Thoracic aorta (tissue), 2 donors: ENCODE data around the gene RAB40AL. TPM values are rescaled to one million over a fixed set of nuclear protein-coding genes. Genes with fewer than 3 reads are reported as not detected.

Experiments used
- ATAC-seq: fragments of 150-250 bp; one replicate; pipeline ENCODE4 v1.8.0; 2017; ENCODE audit warnings: low read depth; ENCODE audit not compliant: insufficient number of reproducible peaks, low FRiP score
- DNase-seq: peaks from one replicate; pipeline ENCODE4 v3.0.0-alpha.2; 2020; ENCODE audit warnings: low spot score
- H3K27ac ChIP-seq, 2 donors: fragments of 200-600 bp; sonication (generic); 1 replicate in 1 of 2; 2 replicates in 1 of 2; pipeline ENCODE4 v1.5.1; 2016; ENCODE audit warnings: mild to moderate bottlenecking in 2 of 2, moderate library complexity in 2 of 2
- H3K27me3 ChIP-seq: fragments of 200-600 bp; sonication (generic); replicated peaks from 2 replicates; pipeline ENCODE4 v1.6.0; 2016; ENCODE audit warnings: mild to moderate bottlenecking; ENCODE audit not compliant: insufficient read depth
- H3K36me3 ChIP-seq: fragments of 200-600 bp; sonication (generic); one replicate; pipeline ENCODE4 v1.5.1; 2016
- H3K4me1 ChIP-seq, 2 donors: fragments of 200-600 bp; sonication (generic); 1 replicate in 1 of 2; 2 replicates in 1 of 2; pipeline versions ENCODE4 v1.5.1 to v1.6.0; 2016; ENCODE audit warnings: low read depth in 2 of 2, mild to moderate bottlenecking in 1 of 2; ENCODE audit not compliant: control insufficient read depth in 1 of 2
- H3K4me3 ChIP-seq: fragments of 200-600 bp; sonication (generic); 2 replicates; pipeline ENCODE4 v1.5.1; 2016; ENCODE audit warnings: mild to moderate bottlenecking
- H3K9me3 ChIP-seq: fragments of 200-600 bp; sonication (generic); 2 replicates; pipeline ENCODE4 v1.5.1; 2016
- total RNA-seq, 2 donors: library from RNA; depleted of rRNA; stranded (reverse); fragments of >200 nt; gene quantifications; one replicate each; pipeline versions ENCODE4 v1.1.0 to v1.2.3, GENCODE V29; 2016
- TF ChIP-seq, protein P1 (sequence below): fragments of 200-600 bp; sonication (generic); IDR thresholded peaks from one replicate; pipeline ENCODE4 v1.5.1; 2019; ENCODE audit warnings: antibody characterized with exemption

RAB40AL gene
- total RNA-seq, 2 donors from 2014 or later: 1.2 to 1.4 TPM

DNA sequence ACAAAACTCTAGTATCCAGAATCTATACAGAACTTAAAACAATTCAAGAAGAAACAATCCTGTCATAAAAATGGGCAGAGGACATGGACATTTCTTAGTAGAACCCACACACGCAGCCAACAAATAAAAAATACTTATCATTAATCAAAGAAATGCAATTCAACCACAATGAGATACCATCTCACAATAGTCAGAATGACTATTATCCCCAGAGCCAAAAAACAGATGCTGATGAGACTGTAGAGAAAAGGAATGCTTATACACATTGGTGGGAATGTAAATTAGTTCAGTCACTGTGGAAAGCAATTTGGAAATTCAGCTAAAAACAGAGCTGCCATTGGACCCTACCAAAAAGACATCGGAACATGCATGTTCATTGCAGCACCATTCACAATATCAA, 37.9 kb downstream of the RAB40AL start:
- Histone ChIP-seq H3K4me3 (no peak overlapping the region), H3K27me3 (no peaks in the 10 kb centered on the region), H3K27ac (no peak overlapping the region), H3K36me3 (no peaks in the 10 kb centered on the region), H3K9me3 (no peaks in the 10 kb centered on the region), H3K4me1 (no peaks in the 10 kb centered on the region)
- ATAC-seq (no peak), DNase-seq (no peak)
- TF ChIP-seq, protein P1, sequence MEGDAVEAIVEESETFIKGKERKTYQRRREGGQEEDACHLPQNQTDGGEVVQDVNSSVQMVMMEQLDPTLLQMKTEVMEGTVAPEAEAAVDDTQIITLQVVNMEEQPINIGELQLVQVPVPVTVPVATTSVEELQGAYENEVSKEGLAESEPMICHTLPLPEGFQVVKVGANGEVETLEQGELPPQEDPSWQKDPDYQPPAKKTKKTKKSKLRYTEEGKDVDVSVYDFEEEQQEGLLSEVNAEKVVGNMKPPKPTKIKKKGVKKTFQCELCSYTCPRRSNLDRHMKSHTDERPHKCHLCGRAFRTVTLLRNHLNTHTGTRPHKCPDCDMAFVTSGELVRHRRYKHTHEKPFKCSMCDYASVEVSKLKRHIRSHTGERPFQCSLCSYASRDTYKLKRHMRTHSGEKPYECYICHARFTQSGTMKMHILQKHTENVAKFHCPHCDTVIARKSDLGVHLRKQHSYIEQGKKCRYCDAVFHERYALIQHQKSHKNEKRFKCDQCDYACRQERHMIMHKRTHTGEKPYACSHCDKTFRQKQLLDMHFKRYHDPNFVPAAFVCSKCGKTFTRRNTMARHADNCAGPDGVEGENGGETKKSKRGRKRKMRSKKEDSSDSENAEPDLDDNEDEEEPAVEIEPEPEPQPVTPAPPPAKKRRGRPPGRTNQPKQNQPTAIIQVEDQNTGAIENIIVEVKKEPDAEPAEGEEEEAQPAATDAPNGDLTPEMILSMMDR: no peak

DNA sequence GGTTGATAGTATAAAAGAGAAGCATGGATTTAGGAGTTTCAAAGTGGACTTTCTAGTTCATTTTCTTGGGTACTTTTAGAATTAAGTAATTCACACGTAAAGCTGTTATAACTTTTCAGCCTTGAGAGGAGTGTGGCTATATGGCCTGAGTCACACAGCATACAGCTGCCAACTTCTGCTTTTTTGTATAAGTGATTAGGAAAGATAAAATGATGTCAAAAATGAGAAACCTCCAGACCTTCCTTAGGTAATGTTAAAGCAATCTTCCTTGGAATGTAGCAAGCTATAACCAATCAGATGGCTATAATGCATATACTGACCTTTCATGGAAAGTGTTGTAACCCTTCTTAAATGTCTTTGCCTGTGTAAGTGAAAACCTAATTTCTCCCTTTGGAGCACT, 39.2 kb downstream of the RAB40AL start:
- H3K4me3 ChIP-seq: no peak overlapping the region
- no peaks in the 10 kb centered on the region for H3K36me3 ChIP-seq
- no peaks in the 10 kb centered on the region for H3K27me3 ChIP-seq
- TF ChIP-seq, protein P1: no peak
- no peaks in the 10 kb centered on the region for H3K4me1 ChIP-seq
- H3K9me3 ChIP-seq: no peaks in the 10 kb centered on the region
- ATAC-seq (no peak), DNase-seq (no peak)
- no peak overlapping the region for H3K27ac ChIP-seq

DNA sequence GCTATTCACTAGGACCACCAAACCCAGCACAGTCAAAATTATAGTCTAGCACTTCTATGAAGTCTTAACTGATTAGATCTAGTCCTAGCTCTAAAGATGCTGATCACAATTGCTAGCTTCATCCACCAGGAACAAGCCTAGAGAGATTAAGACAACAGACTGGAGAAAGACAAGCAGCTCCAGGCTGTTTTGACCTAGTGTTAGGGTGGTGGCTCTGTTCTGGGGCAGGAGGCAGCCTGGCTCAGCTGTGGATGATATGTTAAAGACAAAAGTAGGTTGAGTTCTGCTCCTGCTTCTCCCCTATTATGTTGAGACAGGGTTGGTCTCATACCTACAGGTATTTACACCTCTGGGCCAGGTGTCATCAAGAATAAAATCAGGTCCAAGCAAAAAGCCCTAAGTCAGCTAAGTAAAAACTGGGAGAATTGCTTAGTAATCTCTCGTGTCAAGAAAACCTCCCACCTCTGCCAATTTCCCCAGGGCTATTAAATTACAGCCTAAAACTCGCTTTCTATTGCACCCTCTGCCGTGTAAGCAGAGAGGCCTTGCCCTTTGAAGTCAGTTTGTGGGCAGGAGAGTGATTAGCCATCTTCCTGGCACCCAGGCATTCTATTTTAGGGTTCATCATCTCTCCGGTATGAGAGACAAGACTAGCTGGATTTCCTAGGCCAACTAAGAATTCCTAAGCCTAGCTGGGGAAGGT, 39.9 kb downstream of the RAB40AL start:
- no peak for DNase-seq
- Histone ChIP-seq H3K4me3 (no peak overlapping the region), H3K36me3 (no peaks in the 10 kb centered on the region), H3K27me3 (no peaks in the 10 kb centered on the region), H3K9me3 (no peaks in the 10 kb centered on the region), H3K27ac (no peak overlapping the region), H3K4me1 (no peaks in the 10 kb centered on the region)
- ATAC-seq: no peak
- TF ChIP-seq, protein P1: no peak

DNA sequence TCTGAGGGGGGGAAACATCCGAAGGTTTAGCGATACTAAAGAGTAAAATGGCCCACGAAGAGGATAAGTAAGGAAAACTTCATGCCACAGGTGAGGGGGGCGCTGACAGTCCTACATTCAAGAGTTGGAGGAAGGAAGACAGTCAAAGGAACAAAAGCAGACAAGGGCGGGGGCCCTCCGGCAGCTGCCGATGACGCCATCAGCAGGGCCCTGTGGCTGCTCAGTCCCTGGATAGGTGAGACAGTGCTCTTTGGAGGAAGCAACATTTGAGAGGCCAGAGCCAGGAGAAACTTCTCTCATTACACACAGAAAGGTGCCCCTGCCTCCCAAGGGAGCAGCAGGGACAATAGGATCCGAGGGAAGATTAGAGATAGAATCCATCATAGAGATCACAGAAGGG, 41.5 kb downstream of the RAB40AL start:
- Histone ChIP-seq H3K27ac (no peak overlapping the region), H3K9me3 (no peaks in the 10 kb centered on the region), H3K27me3 (no peaks in the 10 kb centered on the region), H3K36me3 (no peaks in the 10 kb centered on the region), H3K4me3 (no peak overlapping the region), H3K4me1 (no peaks in the 10 kb centered on the region)
- DNase-seq (no peak), ATAC-seq (no peak)
- TF ChIP-seq, protein P1: no peak

DNA sequence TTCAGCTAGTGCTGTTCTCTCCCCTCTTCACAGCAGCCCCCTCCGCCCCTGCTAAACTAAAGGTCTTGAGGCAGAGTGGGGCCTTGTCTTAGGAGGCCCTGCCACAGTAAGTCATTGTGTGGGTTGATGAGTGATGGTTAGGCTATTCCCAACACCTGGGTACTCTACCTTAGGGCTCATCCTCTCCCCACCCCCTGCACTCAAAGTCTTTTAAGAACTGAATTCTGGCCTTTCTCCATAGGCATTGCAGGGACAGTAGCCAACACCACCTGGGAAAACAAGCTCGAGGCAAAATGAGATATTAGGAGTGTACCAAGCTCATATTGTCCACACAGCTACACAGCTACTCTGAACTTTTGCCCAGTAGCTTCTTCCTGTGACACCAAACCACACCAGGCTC, 42.5 kb downstream of the RAB40AL start:
- Histone ChIP-seq H3K27me3 (no peaks in the 10 kb centered on the region), H3K36me3 (no peaks in the 10 kb centered on the region), H3K4me3 (no peak overlapping the region), H3K9me3 (no peaks in the 10 kb centered on the region), H3K4me1 (no peaks in the 10 kb centered on the region), H3K27ac (no peak overlapping the region)
- ATAC-seq (no peak), DNase-seq (no peak)
- TF ChIP-seq, protein P1: no peak
